Trophoblast cell (in vitro differentiated cells and primary cell): Measurements from ENCODE around the gene WBP1.

Source experiments
- DNase-seq, 2 donors: peaks; one replicate each; pipeline ENCODE4 v3.0.0-alpha.2; 2016
- H2AFZ ChIP-seq: 2 replicates; pipeline ENCODE4 v1.6.1; 2013; ENCODE audit warnings: low read length, moderate library complexity, mild to moderate bottlenecking; ENCODE audit not compliant: insufficient read depth, poor library complexity
- H2AK5ac ChIP-seq: 2 replicates; pipeline ENCODE4 v1.6.1; 2013; ENCODE audit warnings: mild to moderate bottlenecking, low read length
- H2BK120ac ChIP-seq: 2 replicates; pipeline ENCODE4 v1.6.1; 2013; ENCODE audit warnings: low read length, mild to moderate bottlenecking, moderate library complexity; ENCODE audit not compliant: insufficient read depth, poor library complexity
- H2BK12ac ChIP-seq: 2 replicates; pipeline ENCODE4 v1.6.1; 2013; ENCODE audit warnings: mild to moderate bottlenecking, low read length, moderate library complexity
- H2BK5ac ChIP-seq: 2 replicates; pipeline ENCODE4 v1.6.1; 2013; ENCODE audit warnings: low read length, low read depth, moderate library complexity, mild to moderate bottlenecking; ENCODE audit not compliant: poor library complexity
- H3K14ac ChIP-seq: 2 replicates; pipeline ENCODE4 v1.6.1; 2013; ENCODE audit warnings: mild to moderate bottlenecking, low read length
- H3K18ac ChIP-seq: 2 replicates; pipeline ENCODE4 v1.6.1; 2013; ENCODE audit warnings: mild to moderate bottlenecking, low read length
- H3K23ac ChIP-seq: 2 replicates; pipeline ENCODE4 v1.6.1; 2013; ENCODE audit warnings: low read length
- H3K27ac ChIP-seq: 2 replicates; pipeline ENCODE4 v1.5.1; 2013; ENCODE audit warnings: low read depth, mild to moderate bottlenecking, inconsistent platforms, low read length, moderate library complexity
- H3K27me3 ChIP-seq: 2 replicates; pipeline ENCODE4 v1.6.1; 2013; ENCODE audit warnings: inconsistent platforms, mild to moderate bottlenecking, low read length, moderate library complexity; ENCODE audit not compliant: insufficient read depth
- H3K36me3 ChIP-seq, 2 experiments: 1 replicate in 1 of 2; 2 replicates in 1 of 2; pipeline ENCODE4 v1.6.1; 2013; ENCODE audit warnings: low read length in 2 of 2, mild to moderate bottlenecking in 2 of 2, moderate library complexity in 1 of 2; ENCODE audit not compliant: insufficient read depth in 2 of 2, control insufficient read depth in 1 of 2
- H3K4ac ChIP-seq: 2 replicates; pipeline ENCODE4 v1.6.1; 2013; ENCODE audit warnings: low read depth, mild to moderate bottlenecking, low read length, moderate library complexity
- H3K4me1 ChIP-seq, 2 experiments: 1 replicate in 1 of 2; 2 replicates in 1 of 2; pipeline ENCODE4 v1.6.1; 2013; ENCODE audit warnings: low read length in 2 of 2, mild to moderate bottlenecking in 2 of 2, moderate library complexity in 1 of 2; ENCODE audit not compliant: insufficient read depth in 2 of 2, control insufficient read depth in 1 of 2
- H3K4me2 ChIP-seq: 2 replicates; pipeline ENCODE4 v1.6.1; 2013; ENCODE audit warnings: inconsistent platforms, mild to moderate bottlenecking, low read length, moderate library complexity
- H3K4me3 ChIP-seq: 2 replicates; pipeline ENCODE4 v1.5.1; 2013; ENCODE audit warnings: mild to moderate bottlenecking, low read depth, low read length, inconsistent platforms
- H3K79me1 ChIP-seq: one replicate; pipeline ENCODE4 v1.6.1; 2013; ENCODE audit warnings: low read length
- H3K79me2 ChIP-seq: 2 replicates; pipeline ENCODE4 v1.6.1; 2013; ENCODE audit warnings: low read length, mild to moderate bottlenecking; ENCODE audit not compliant: control insufficient read depth, insufficient read depth, poor library complexity
- H3K9ac ChIP-seq: 2 replicates; pipeline ENCODE4 v1.6.1; 2013; ENCODE audit warnings: mild to moderate bottlenecking, low read length
- H3K9me3 ChIP-seq: 2 replicates; pipeline ENCODE4 v1.6.1; 2013; ENCODE audit warnings: low read depth, mild to moderate bottlenecking, control low read depth, inconsistent platforms, low read length; ENCODE audit not compliant: insufficient read depth
- H4K12ac ChIP-seq: 2 replicates; pipeline ENCODE4 v1.6.1; 2013; ENCODE audit warnings: low read depth, mild to moderate bottlenecking, low read length, moderate library complexity
- H4K8ac ChIP-seq: 2 replicates; pipeline ENCODE4 v1.6.1; 2013; ENCODE audit warnings: low read depth, mild to moderate bottlenecking, low read length, moderate library complexity
- H4K91ac ChIP-seq: one replicate; pipeline ENCODE4 v1.6.1; 2013; ENCODE audit warnings: low read depth, mild to moderate bottlenecking, low read length, moderate library complexity
- whole genome bisulfite sequencing: extraction: QIAGEN DNeasy Blood & Tissue Kit; methylation state at CpG from one replicate; pipeline ENCODE4 v1.1.7; 2013; ENCODE audit warnings: missing lambda C conversion rate; ENCODE audit not compliant: insufficient read length, insufficient coverage; ENCODE audit errors: extremely low coverage; 5-methylcytosine and 5-hydroxymethylcytosine counted together

The WBP1 gene

DNA sequence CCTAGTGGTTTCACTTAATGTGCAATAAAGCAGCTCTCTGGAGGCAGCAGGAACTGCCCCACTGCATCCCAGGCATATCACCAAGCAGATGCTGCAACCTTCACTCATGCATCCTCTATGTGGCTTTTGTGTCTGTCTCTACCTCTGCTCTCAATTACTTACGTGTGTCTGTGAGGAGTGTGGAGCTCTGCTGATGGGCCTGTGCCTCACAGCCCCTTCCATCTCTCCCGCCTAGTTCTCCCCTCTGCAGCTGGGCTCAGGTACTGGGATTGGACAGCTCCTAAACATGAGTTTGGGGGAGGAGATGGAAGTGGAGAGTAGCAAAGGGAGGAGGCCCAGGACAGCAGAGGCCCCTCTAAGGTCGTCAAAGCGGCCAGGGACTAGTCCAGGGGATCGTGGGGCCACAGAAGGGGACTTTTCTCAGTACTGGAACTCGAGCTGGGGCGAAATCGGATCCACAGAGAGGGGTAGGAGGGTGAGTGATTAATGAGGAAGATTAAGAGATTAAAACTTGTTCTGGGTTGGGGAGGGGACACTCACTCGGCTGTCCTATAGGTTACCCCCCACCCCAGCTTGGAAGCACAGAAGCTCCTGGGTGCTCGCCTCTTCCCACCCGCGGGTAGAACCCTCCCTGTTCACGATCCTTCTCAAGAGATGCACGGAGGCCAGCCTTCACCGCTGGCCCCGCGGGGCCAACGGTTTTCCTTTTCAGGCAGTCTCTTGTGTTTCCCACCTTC is 43.3 kb downstream of the WBP1 start:
- Histone ChIP-seq H3K9ac (no peak overlapping the region), H3K4me1 (peaks cover 33 to 34% of the 10 kb centered on the region in 2 experiments), H2BK120ac (no peak overlapping the region), H3K18ac (no peak overlapping the region), H3K4me3 (no peak overlapping the region), H3K79me1 (peaks cover 19% of the 10 kb centered on the region), H4K8ac (no peak overlapping the region), H4K91ac (no peak overlapping the region), H3K36me3 (peaks cover 8 to 11% of the 10 kb centered on the region in 2 experiments), H3K23ac (no peak overlapping the region), H3K4ac (no peak overlapping the region), H3K4me2 (no peak overlapping the region), H2BK5ac (no peak overlapping the region), H3K79me2 (peaks cover 8% of the 10 kb centered on the region), H3K27me3 (peaks cover 67% of the 10 kb centered on the region), H3K9me3 (peaks cover 4% of the 10 kb centered on the region), H4K12ac (no peak overlapping the region), H2AK5ac (no peak overlapping the region), H2BK12ac (no peak overlapping the region), H3K14ac (no peak overlapping the region), H2AFZ (no peak overlapping the region), H3K27ac (no peak overlapping the region)
- no CpG with 5 or more reads among the region's 18 CpGs for WGBS
- no peak for DNase-seq

- H3K79me1 ChIP-seq: peaks cover 24% of the 10 kb centered on the region
- peak overlapping the region; percentile 49 for H3K18ac ChIP-seq
- peaks cover 8 to 11% of the 10 kb centered on the region in 2 experiments for H3K36me3 ChIP-seq
- H3K79me2 ChIP-seq: peaks cover 11% of the 10 kb centered on the region
- no peak overlapping the region for H3K27ac ChIP-seq
- H3K9me3 ChIP-seq: peaks cover 4% of the 10 kb centered on the region
- DNase-seq: peak in 1 of 2 donors; percentile 50
- no peak overlapping the region for H3K4ac ChIP-seq
- no peak overlapping the region for H2AK5ac ChIP-seq
- peak overlapping the region; percentile 69 for H4K91ac ChIP-seq
- peaks cover 67% of the 10 kb centered on the region for H3K27me3 ChIP-seq
- no peak overlapping the region for H3K9ac ChIP-seq
- peaks cover 37 to 40% of the 10 kb centered on the region in 2 experiments for H3K4me1 ChIP-seq
- peak overlapping the region; percentile 68 for H3K4me3 ChIP-seq
- no peak overlapping the region for H2BK120ac ChIP-seq
- peak overlapping the region; percentile 87 for H3K4me2 ChIP-seq
- peak overlapping the region; percentile 61 for H2AFZ ChIP-seq
- no peak overlapping the region for H3K23ac ChIP-seq
- peak overlapping the region; percentile 94 for H4K8ac ChIP-seq
- no peak overlapping the region for H2BK5ac ChIP-seq
- WGBS: no CpG with 5 or more reads among the region's 32 CpGs
- H2BK12ac ChIP-seq: no peak overlapping the region
- H3K14ac ChIP-seq: peak overlapping the region; percentile 86
- H4K12ac ChIP-seq: peak overlapping the region; percentile 92
Measured at GRCh38 chr2:74502147-74502719, 44.0 kb downstream of the WBP1 start.

- Histone ChIP-seq H3K27me3 (peaks cover 60% of the 10 kb centered on the region), H2BK5ac (peak overlapping the region; percentile 4), H3K79me1 (peaks cover 29% of the 10 kb centered on the region), H2BK120ac (peak overlapping the region; percentile 70), H3K23ac (no peak overlapping the region), H3K9me3 (peaks cover 4% of the 10 kb centered on the region), H3K4me1 (peaks cover 32 to 35% of the 10 kb centered on the region in 2 experiments), H4K8ac (peak overlapping the region; percentile 94), H4K12ac (peak overlapping the region; percentile 92), H3K4me2 (peak overlapping the region; percentile 87), H2AK5ac (peak overlapping the region; percentile 15), H3K36me3 (peaks cover 8 to 11% of the 10 kb centered on the region in 2 experiments), H3K27ac (no peak overlapping the region), H3K14ac (peak overlapping the region; percentile 86), H2BK12ac (peak overlapping the region; percentile 10), H4K91ac (peak overlapping the region; percentile 81), H3K18ac (peak overlapping the region; percentile 58), H3K9ac (no peak overlapping the region), H3K79me2 (peaks cover 14% of the 10 kb centered on the region), H3K4me3 (peak overlapping the region; percentile 68), H2AFZ (peak overlapping the region; percentile 61), H3K4ac (peak overlapping the region; percentile 71)
- WGBS: no CpG with 5 or more reads among the region's 67 CpGs
- peak; percentile 89 for DNase-seq
Measured at GRCh38 chr2:74502720-74503505, 44.7 kb downstream of the WBP1 start.
